GM23338 (cell line): Measurements from ENCODE around the gene PTRH2. TPM values are rescaled to one million over a fixed set of nuclear protein-coding genes. Genes with fewer than 3 reads are reported as not detected.
"Not testable (repeated sequence)": the region's sequence is repeated elsewhere in the genome, so short reads cannot be mapped to it uniquely, and the experiment has no call there.

ENCODE experiments used
- ATAC-seq: fragments of 200-7000 bp; cut with Tn5 transposase; 3 replicates; pipeline ENCODE4 v1.9.1; 2020
- DNase-seq: peaks from one replicate; pipeline ENCODE4 v3.0.0-alpha.2; 2015; ENCODE audit warnings: low spot score
- H2AFZ ChIP-seq: fragments of 200-600 bp; sonication (generic); 2 replicates; pipeline ENCODE4 v1.8.0; 2016; ENCODE audit warnings: antibody characterized with exemption, mild to moderate bottlenecking, moderate library complexity
- H3F3A ChIP-seq: fragments of 200-600 bp; sonication (generic); replicated peaks from 2 replicates; pipeline ENCODE4 v1.8.0; 2017; ENCODE audit warnings: antibody characterized with exemption, mixed run types, low read depth
- H3K27ac ChIP-seq: fragments of 200-600 bp; sonication (generic); 2 replicates; pipeline ENCODE4 v1.6.1; 2016; ENCODE audit warnings: low read depth
- H3K27me3 ChIP-seq: fragments of 200-600 bp; sonication (generic); 2 replicates; pipeline ENCODE4 v1.8.0; 2016; ENCODE audit warnings: mild to moderate bottlenecking, mixed run types, moderate library complexity; ENCODE audit not compliant: insufficient read depth
- H3K36me3 ChIP-seq: fragments of 200-600 bp; sonication (generic); 2 replicates; pipeline ENCODE4 v1.8.0; 2016; ENCODE audit warnings: mild to moderate bottlenecking; ENCODE audit not compliant: insufficient read depth
- H3K4me1 ChIP-seq: fragments of 200-600 bp; sonication (generic); 2 replicates; pipeline ENCODE4 v1.8.0; 2016; ENCODE audit warnings: mild to moderate bottlenecking, moderate library complexity; ENCODE audit not compliant: insufficient read depth
- H3K4me2 ChIP-seq: fragments of 200-600 bp; sonication (generic); 2 replicates; pipeline ENCODE4 v1.7.1; 2017; ENCODE audit warnings: mixed run types
- H3K4me3 ChIP-seq: fragments of 200-600 bp; sonication (generic); 2 replicates; pipeline ENCODE4 v1.6.1; 2016; ENCODE audit warnings: mixed run types
- H3K79me2 ChIP-seq: fragments of 200-600 bp; sonication (generic); replicated peaks from 2 replicates; pipeline ENCODE4 v1.8.0; 2017; ENCODE audit warnings: mild to moderate bottlenecking; ENCODE audit not compliant: insufficient read depth
- H3K9me2 ChIP-seq: fragments of 200-600 bp; sonication (generic); 2 replicates; pipeline ENCODE4 v1.8.0; 2017; ENCODE audit not compliant: insufficient read depth
- H4K20me1 ChIP-seq: fragments of 200-600 bp; sonication (generic); replicated peaks from 2 replicates; pipeline ENCODE4 v1.8.0; 2017; ENCODE audit warnings: mild to moderate bottlenecking; ENCODE audit not compliant: insufficient read depth
- H3K27ac Mint-ChIP-seq: 2 replicates; pipeline ENCODE4 v1.8.0; 2020; ENCODE audit warnings: inconsistent platforms, mild to moderate bottlenecking, moderate library complexity, mixed read lengths
- H3K27me3 Mint-ChIP-seq: 3 replicates; pipeline ENCODE4 v1.8.0; 2022; ENCODE audit warnings: low read depth, mild to moderate bottlenecking, moderate library complexity, mixed read lengths, inconsistent platforms; ENCODE audit not compliant: insufficient read depth, poor library complexity
- H3K36me3 Mint-ChIP-seq: 3 replicates; pipeline ENCODE4 v1.8.0; 2021; ENCODE audit warnings: low read depth, mild to moderate bottlenecking, inconsistent platforms, moderate library complexity, mixed read lengths
- H3K4me1 Mint-ChIP-seq: 3 replicates; pipeline ENCODE4 v1.8.0; 2020; ENCODE audit warnings: mild to moderate bottlenecking, inconsistent platforms, mixed read lengths
- H3K4me3 Mint-ChIP-seq: 3 replicates; pipeline ENCODE4 v1.8.0; 2021; ENCODE audit warnings: moderate library complexity, mild to moderate bottlenecking, inconsistent platforms, mixed read lengths
- H3K9me3 Mint-ChIP-seq: 3 replicates; pipeline ENCODE4 v1.8.0; 2020; ENCODE audit warnings: moderate library complexity, mild to moderate bottlenecking, inconsistent platforms, mixed read lengths
- CREB1 ChIP-seq: fragments of 250-450 bp; sonication (Bioruptor Pico); IDR thresholded peaks from 2 replicates; pipeline ENCODE4 v1.5.0; 2020; ENCODE audit warnings: low read depth, mild to moderate bottlenecking, moderate library complexity
- NANOG ChIP-seq: IDR thresholded peaks from 2 replicates; pipeline ENCODE4 v1.6.1; 2016; ENCODE audit warnings: antibody characterized with exemption, borderline replicate concordance
- POLR2AphosphoS5 ChIP-seq: IDR thresholded peaks from 2 replicates; pipeline ENCODE4 v1.6.1; 2016; ENCODE audit warnings: antibody characterized with exemption, low read depth
- STAT1 ChIP-seq: IDR thresholded peaks from one replicate; pipeline ENCODE4 v1.6.1; 2016; ENCODE audit warnings: antibody characterized with exemption; ENCODE audit not compliant: unreplicated experiment
- ZNF331 ChIP-seq: fragments of 250-450 bp; sonication (Bioruptor Pico); IDR thresholded peaks from 2 replicates; pipeline ENCODE4 v1.5.0; 2020; ENCODE audit warnings: low read depth, mild to moderate bottlenecking, moderate library complexity
- polyA plus RNA-seq: library from polyadenylated mRNA; unstranded; fragments of >200 nt; fragmentation: Nextera tagmentation; extraction: Ambion mirVana; gene quantifications from 2 replicates; pipeline ENCODE4 v1.2.1, GENCODE V29; 2016
- total RNA-seq: library from RNA; depleted of rRNA; stranded (reverse); fragments of >200 nt; shearing (Covaris generic); gene quantifications from 2 replicates; pipeline ENCODE4 v1.2.3, GENCODE V29; 2014
- TF ChIP-seq, protein P1 (sequence below): IDR thresholded peaks from one replicate; pipeline ENCODE4 v1.6.1; 2018; ENCODE audit warnings: antibody characterized with exemption; ENCODE audit not compliant: unreplicated experiment
- TF ChIP-seq, protein P2 (sequence below): fragments of 250-450 bp; sonication (Bioruptor Pico); IDR thresholded peaks from 2 replicates; pipeline ENCODE4 v1.5.0; 2020; ENCODE audit warnings: mild to moderate bottlenecking, moderate library complexity
- TF ChIP-seq, protein P3 (sequence below), 2 experiments: fragments of 200-600 bp in 1 of 2; sonication (generic) in 1 of 2; conservative IDR thresholded peaks; 2 replicates each; pipeline versions ENCODE4 v1.5.1 to v1.6.1; 2016 to 2017; ENCODE audit warnings: antibody characterized with exemption in 2 of 2, low read depth in 2 of 2, mild to moderate bottlenecking in 2 of 2, moderate library complexity in 1 of 2

PTRH2 gene
- total and polyA plus RNA-seq, 2 experiments from 2014 or later = 32.7 to 85.2 TPM

DNA sequence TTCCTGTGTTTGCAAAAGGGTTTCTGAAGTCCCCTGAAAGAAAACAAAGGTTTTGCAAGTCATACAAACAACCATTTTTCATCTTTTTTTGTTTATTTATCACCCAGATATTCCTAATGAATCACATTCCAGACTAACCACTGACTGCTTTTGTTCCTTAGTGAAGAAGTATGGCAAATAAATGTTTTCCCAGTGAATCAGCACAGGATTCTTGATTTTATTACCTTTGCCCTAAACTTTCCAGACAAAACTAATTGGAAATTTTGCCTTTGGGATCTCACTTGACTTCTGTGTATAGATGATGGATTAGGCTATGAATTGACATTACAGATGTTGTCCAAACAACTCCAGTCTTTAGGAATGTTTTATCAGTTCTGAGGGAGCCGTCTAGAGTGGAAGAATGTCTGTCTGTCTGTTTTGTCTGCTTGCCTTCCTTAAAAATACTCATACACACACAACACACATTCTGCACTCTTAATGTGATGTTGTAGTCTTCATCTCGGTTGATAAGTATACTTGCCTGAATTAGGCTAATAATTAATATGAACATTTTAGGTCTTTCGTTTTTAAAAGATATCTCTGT lies 49.1 kb upstream of the PTRH2 start (continued):
- TF ChIP-seq ZNF331 = no peak
- TF ChIP-seq POLR2AphosphoS5 = no peak

DNA sequence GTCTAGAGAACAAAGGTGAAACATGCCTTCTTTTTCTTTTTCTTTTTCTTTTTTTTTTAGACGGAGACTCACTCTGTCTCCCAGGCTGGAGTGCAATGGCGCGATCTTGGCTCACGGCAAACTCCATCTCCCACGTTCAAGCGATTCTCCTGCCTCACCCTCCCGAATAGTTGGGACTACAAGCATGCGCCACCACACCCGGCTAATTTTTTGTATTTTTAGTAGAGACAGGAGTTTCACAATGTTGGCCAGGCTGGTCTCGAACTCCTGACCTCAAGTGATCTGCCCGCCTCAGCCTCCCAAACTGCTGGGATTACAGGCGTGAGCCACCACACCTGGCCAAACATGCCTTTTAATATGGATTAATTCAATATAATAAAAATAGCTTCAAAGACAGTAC lies 47.8 kb upstream of the PTRH2 start:
- H3K79me2 ChIP-seq, H3K4me2 ChIP-seq: not testable (repeated sequence)

DNA sequence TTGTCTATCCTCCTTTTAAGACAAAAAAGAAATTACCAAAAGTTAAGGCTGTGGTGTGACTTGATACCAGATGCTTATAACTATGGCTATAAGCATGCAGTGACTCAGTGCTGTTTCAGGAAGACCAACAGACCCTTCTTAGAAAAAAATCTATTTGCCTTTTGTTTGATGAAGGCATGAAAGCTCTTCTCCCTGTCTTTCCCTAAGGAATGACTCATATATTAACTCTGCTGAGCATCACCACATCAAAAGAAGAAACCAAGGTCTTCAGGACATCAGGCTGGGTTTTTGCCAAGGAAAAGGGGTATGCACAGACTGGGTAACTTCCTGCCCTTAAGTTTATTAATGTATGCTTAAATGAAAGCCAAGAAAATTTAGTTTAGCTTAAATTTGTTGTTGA lies 47.3 kb upstream of the PTRH2 start:
- Histone ChIP-seq H2AFZ (no peak overlapping the region), H3K36me3 (no peaks in the 10 kb centered on the region), H3K9me2 (no peaks in the 10 kb centered on the region), H3K27me3 (no peaks in the 10 kb centered on the region), H3K4me1 (no peaks in the 10 kb centered on the region), H4K20me1 (no peaks in the 10 kb centered on the region), H3K27ac (peak overlapping the region; percentile 10; the same call in 1 of the 2 replicates), H3K4me2 (no peak overlapping the region), H3K4me3 (no peak overlapping the region), H3F3A (no peaks in the 10 kb centered on the region), H3K79me2 (no peaks in the 10 kb centered on the region)
- Mint-ChIP-seq H3K27me3 (peaks cover 3% of the 10 kb centered on the region), H3K36me3 (peaks cover 13% of the 10 kb centered on the region), H3K4me1 (peaks cover 9% of the 10 kb centered on the region), H3K4me3 (no peak overlapping the region), H3K9me3 (peaks cover 7% of the 10 kb centered on the region; the same call in 2 of the 3 replicates), H3K27ac (0 out of 2 replicates have a peak overlapping the region, but pooled peaks have one; percentile 65)
- ATAC-seq (no peak), DNase-seq (no peak)
- TF ChIP-seq, protein P1, sequence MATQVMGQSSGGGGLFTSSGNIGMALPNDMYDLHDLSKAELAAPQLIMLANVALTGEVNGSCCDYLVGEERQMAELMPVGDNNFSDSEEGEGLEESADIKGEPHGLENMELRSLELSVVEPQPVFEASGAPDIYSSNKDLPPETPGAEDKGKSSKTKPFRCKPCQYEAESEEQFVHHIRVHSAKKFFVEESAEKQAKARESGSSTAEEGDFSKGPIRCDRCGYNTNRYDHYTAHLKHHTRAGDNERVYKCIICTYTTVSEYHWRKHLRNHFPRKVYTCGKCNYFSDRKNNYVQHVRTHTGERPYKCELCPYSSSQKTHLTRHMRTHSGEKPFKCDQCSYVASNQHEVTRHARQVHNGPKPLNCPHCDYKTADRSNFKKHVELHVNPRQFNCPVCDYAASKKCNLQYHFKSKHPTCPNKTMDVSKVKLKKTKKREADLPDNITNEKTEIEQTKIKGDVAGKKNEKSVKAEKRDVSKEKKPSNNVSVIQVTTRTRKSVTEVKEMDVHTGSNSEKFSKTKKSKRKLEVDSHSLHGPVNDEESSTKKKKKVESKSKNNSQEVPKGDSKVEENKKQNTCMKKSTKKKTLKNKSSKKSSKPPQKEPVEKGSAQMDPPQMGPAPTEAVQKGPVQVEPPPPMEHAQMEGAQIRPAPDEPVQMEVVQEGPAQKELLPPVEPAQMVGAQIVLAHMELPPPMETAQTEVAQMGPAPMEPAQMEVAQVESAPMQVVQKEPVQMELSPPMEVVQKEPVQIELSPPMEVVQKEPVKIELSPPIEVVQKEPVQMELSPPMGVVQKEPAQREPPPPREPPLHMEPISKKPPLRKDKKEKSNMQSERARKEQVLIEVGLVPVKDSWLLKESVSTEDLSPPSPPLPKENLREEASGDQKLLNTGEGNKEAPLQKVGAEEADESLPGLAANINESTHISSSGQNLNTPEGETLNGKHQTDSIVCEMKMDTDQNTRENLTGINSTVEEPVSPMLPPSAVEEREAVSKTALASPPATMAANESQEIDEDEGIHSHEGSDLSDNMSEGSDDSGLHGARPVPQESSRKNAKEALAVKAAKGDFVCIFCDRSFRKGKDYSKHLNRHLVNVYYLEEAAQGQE = no peak
- no peak for TF ChIP-seq CREB1 (CRISPR knock-in tag)
- TF ChIP-seq STAT1 = no peak
- TF ChIP-seq, protein P2, sequence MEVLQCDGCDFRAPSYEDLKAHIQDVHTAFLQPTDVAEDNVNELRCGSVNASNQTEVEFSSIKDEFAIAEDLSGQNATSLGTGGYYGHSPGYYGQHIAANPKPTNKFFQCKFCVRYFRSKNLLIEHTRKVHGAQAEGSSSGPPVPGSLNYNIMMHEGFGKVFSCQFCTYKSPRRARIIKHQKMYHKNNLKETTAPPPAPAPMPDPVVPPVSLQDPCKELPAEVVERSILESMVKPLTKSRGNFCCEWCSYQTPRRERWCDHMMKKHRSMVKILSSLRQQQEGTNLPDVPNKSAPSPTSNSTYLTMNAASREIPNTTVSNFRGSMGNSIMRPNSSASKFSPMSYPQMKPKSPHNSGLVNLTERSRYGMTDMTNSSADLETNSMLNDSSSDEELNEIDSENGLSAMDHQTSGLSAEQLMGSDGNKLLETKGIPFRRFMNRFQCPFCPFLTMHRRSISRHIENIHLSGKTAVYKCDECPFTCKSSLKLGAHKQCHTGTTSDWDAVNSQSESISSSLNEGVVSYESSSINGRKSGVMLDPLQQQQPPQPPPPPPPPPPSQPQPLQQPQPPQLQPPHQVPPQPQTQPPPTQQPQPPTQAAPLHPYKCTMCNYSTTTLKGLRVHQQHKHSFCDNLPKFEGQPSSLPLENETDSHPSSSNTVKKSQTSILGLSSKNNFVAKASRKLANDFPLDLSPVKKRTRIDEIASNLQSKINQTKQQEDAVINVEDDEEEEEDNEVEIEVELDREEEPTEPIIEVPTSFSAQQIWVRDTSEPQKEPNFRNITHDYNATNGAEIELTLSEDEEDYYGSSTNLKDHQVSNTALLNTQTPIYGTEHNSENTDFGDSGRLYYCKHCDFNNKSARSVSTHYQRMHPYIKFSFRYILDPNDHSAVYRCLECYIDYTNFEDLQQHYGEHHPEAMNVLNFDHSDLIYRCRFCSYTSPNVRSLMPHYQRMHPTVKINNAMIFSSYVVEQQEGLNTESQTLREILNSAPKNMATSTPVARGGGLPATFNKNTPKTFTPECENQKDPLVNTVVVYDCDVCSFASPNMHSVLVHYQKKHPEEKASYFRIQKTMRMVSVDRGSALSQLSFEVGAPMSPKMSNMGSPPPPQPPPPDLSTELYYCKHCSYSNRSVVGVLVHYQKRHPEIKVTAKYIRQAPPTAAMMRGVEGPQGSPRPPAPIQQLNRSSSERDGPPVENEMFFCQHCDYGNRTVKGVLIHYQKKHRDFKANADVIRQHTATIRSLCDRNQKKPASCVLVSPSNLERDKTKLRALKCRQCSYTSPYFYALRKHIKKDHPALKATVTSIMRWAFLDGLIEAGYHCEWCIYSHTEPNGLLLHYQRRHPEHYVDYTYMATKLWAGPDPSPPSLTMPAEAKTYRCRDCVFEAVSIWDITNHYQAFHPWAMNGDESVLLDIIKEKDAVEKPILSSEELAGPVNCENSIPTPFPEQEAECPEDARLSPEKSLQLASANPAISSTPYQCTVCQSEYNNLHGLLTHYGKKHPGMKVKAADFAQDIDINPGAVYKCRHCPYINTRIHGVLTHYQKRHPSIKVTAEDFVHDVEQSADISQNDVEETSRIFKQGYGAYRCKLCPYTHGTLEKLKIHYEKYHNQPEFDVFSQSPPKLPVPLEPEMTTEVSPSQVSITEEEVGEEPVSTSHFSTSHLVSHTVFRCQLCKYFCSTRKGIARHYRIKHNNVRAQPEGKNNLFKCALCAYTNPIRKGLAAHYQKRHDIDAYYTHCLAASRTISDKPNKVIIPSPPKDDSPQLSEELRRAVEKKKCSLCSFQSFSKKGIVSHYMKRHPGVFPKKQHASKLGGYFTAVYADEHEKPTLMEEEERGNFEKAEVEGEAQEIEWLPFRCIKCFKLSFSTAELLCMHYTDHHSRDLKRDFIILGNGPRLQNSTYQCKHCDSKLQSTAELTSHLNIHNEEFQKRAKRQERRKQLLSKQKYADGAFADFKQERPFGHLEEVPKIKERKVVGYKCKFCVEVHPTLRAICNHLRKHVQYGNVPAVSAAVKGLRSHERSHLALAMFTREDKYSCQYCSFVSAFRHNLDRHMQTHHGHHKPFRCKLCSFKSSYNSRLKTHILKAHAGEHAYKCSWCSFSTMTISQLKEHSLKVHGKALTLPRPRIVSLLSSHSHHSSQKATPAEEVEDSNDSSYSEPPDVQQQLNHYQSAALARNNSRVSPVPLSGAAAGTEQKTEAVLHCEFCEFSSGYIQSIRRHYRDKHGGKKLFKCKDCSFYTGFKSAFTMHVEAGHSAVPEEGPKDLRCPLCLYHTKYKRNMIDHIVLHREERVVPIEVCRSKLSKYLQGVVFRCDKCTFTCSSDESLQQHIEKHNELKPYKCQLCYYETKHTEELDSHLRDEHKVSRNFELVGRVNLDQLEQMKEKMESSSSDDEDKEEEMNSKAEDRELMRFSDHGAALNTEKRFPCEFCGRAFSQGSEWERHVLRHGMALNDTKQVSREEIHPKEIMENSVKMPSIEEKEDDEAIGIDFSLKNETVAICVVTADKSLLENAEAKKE (CRISPR knock-in tag) = no peak
- TF ChIP-seq ZNF331 = no peak
- TF ChIP-seq, protein P3, sequence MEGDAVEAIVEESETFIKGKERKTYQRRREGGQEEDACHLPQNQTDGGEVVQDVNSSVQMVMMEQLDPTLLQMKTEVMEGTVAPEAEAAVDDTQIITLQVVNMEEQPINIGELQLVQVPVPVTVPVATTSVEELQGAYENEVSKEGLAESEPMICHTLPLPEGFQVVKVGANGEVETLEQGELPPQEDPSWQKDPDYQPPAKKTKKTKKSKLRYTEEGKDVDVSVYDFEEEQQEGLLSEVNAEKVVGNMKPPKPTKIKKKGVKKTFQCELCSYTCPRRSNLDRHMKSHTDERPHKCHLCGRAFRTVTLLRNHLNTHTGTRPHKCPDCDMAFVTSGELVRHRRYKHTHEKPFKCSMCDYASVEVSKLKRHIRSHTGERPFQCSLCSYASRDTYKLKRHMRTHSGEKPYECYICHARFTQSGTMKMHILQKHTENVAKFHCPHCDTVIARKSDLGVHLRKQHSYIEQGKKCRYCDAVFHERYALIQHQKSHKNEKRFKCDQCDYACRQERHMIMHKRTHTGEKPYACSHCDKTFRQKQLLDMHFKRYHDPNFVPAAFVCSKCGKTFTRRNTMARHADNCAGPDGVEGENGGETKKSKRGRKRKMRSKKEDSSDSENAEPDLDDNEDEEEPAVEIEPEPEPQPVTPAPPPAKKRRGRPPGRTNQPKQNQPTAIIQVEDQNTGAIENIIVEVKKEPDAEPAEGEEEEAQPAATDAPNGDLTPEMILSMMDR (conservative IDR thresholded peaks at IDR 0.05; ENCODE audit: low read depth in 2 of 2) = no peak
- no peak for TF ChIP-seq NANOG

More for the DNA sequence above, 47.8 kb upstream of the PTRH2 start:
- H3F3A ChIP-seq, H3K9me2 ChIP-seq, H3K27me3 ChIP-seq, H3K27me3 Mint-ChIP-seq, H3K36me3 ChIP-seq, ATAC-seq, H4K20me1 ChIP-seq, H2AFZ ChIP-seq, H3K4me1 Mint-ChIP-seq, DNase-seq, H3K27ac ChIP-seq, H3K4me3 Mint-ChIP-seq, H3K9me3 Mint-ChIP-seq, H3K4me3 ChIP-seq, H3K4me1 ChIP-seq: not testable (repeated sequence)
- Mint-ChIP-seq H3K27ac (peak overlapping the region; percentile 62; the same call in 1 of the 2 replicates), H3K36me3 (peaks cover 16% of the 10 kb centered on the region)
